GM23338 (cell line): Measurements from ENCODE around the gene CST3. TPM values are rescaled to one million over a fixed set of nuclear protein-coding genes. Genes with fewer than 3 reads are reported as not detected.

Source experiments
- ATAC-seq: fragments of 200-7000 bp; cut with Tn5 transposase; 3 replicates; pipeline ENCODE4 v1.9.1; 2020
- DNase-seq: peaks from one replicate; pipeline ENCODE4 v3.0.0-alpha.2; 2015; ENCODE audit warnings: low spot score
- H2AFZ ChIP-seq: fragments of 200-600 bp; sonication (generic); 2 replicates; pipeline ENCODE4 v1.8.0; 2016; ENCODE audit warnings: antibody characterized with exemption, mild to moderate bottlenecking, moderate library complexity
- H3F3A ChIP-seq: fragments of 200-600 bp; sonication (generic); replicated peaks from 2 replicates; pipeline ENCODE4 v1.8.0; 2017; ENCODE audit warnings: antibody characterized with exemption, mixed run types, low read depth
- H3K27ac ChIP-seq: fragments of 200-600 bp; sonication (generic); 2 replicates; pipeline ENCODE4 v1.6.1; 2016; ENCODE audit warnings: low read depth
- H3K27me3 ChIP-seq: fragments of 200-600 bp; sonication (generic); 2 replicates; pipeline ENCODE4 v1.8.0; 2016; ENCODE audit warnings: mild to moderate bottlenecking, mixed run types, moderate library complexity; ENCODE audit not compliant: insufficient read depth
- H3K36me3 ChIP-seq: fragments of 200-600 bp; sonication (generic); 2 replicates; pipeline ENCODE4 v1.8.0; 2016; ENCODE audit warnings: mild to moderate bottlenecking; ENCODE audit not compliant: insufficient read depth
- H3K4me1 ChIP-seq: fragments of 200-600 bp; sonication (generic); 2 replicates; pipeline ENCODE4 v1.8.0; 2016; ENCODE audit warnings: mild to moderate bottlenecking, moderate library complexity; ENCODE audit not compliant: insufficient read depth
- H3K4me2 ChIP-seq: fragments of 200-600 bp; sonication (generic); 2 replicates; pipeline ENCODE4 v1.7.1; 2017; ENCODE audit warnings: mixed run types
- H3K4me3 ChIP-seq: fragments of 200-600 bp; sonication (generic); 2 replicates; pipeline ENCODE4 v1.6.1; 2016; ENCODE audit warnings: mixed run types
- H3K79me2 ChIP-seq: fragments of 200-600 bp; sonication (generic); replicated peaks from 2 replicates; pipeline ENCODE4 v1.8.0; 2017; ENCODE audit warnings: mild to moderate bottlenecking; ENCODE audit not compliant: insufficient read depth
- H3K9me2 ChIP-seq: fragments of 200-600 bp; sonication (generic); 2 replicates; pipeline ENCODE4 v1.8.0; 2017; ENCODE audit not compliant: insufficient read depth
- H4K20me1 ChIP-seq: fragments of 200-600 bp; sonication (generic); replicated peaks from 2 replicates; pipeline ENCODE4 v1.8.0; 2017; ENCODE audit warnings: mild to moderate bottlenecking; ENCODE audit not compliant: insufficient read depth
- H3K27ac Mint-ChIP-seq: 2 replicates; pipeline ENCODE4 v1.8.0; 2020; ENCODE audit warnings: inconsistent platforms, mild to moderate bottlenecking, moderate library complexity, mixed read lengths
- H3K27me3 Mint-ChIP-seq: 3 replicates; pipeline ENCODE4 v1.8.0; 2022; ENCODE audit warnings: low read depth, mild to moderate bottlenecking, moderate library complexity, mixed read lengths, inconsistent platforms; ENCODE audit not compliant: insufficient read depth, poor library complexity
- H3K36me3 Mint-ChIP-seq: 3 replicates; pipeline ENCODE4 v1.8.0; 2021; ENCODE audit warnings: low read depth, mild to moderate bottlenecking, inconsistent platforms, moderate library complexity, mixed read lengths
- H3K4me1 Mint-ChIP-seq: 3 replicates; pipeline ENCODE4 v1.8.0; 2020; ENCODE audit warnings: mild to moderate bottlenecking, inconsistent platforms, mixed read lengths
- H3K4me3 Mint-ChIP-seq: 3 replicates; pipeline ENCODE4 v1.8.0; 2021; ENCODE audit warnings: moderate library complexity, mild to moderate bottlenecking, inconsistent platforms, mixed read lengths
- H3K9me3 Mint-ChIP-seq: 3 replicates; pipeline ENCODE4 v1.8.0; 2020; ENCODE audit warnings: moderate library complexity, mild to moderate bottlenecking, inconsistent platforms, mixed read lengths
- CTCF ChIP-seq, 2 experiments: fragments of 200-600 bp in 1 of 2; sonication (generic) in 1 of 2; conservative IDR thresholded peaks; 2 replicates each; pipeline versions ENCODE4 v1.5.1 to v1.6.1; 2016 to 2017; ENCODE audit warnings: antibody characterized with exemption in 2 of 2, low read depth in 2 of 2, mild to moderate bottlenecking in 2 of 2, moderate library complexity in 1 of 2
- ZNF114 ChIP-seq: fragments of 250-450 bp; sonication (Bioruptor Pico); IDR thresholded peaks from 2 replicates; pipeline ENCODE4 v1.5.0; 2020; ENCODE audit warnings: mild to moderate bottlenecking, moderate library complexity
- ZNF462 ChIP-seq: fragments of 250-450 bp; sonication (Bioruptor Pico); IDR thresholded peaks from 2 replicates; pipeline ENCODE4 v1.5.0; 2020; ENCODE audit warnings: mild to moderate bottlenecking, moderate library complexity
- polyA plus RNA-seq: library from polyadenylated mRNA; unstranded; fragments of >200 nt; fragmentation: Nextera tagmentation; extraction: Ambion mirVana; gene quantifications from 2 replicates; pipeline ENCODE4 v1.2.1, GENCODE V29; 2016
- total RNA-seq: library from RNA; depleted of rRNA; stranded (reverse); fragments of >200 nt; shearing (Covaris generic); gene quantifications from 2 replicates; pipeline ENCODE4 v1.2.3, GENCODE V29; 2014
- TF ChIP-seq, protein P1 (sequence below): IDR thresholded peaks from 2 replicates; pipeline ENCODE4 v1.6.1; 2016; ENCODE audit warnings: antibody characterized with exemption

CST3 gene
- total and polyA plus RNA-seq, 2 experiments from 2014 or later = 51.8 to 71.5 TPM

GRCh38 chr20:23639490-23639958 lies 1.8 kb upstream of the CST3 start:
- TF ChIP-seq CTCF (conservative IDR thresholded peaks at IDR 0.05; ENCODE audit: low read depth in 2 of 2) = no peak
- TF ChIP-seq ZNF114 = no peak
- TF ChIP-seq, protein P1, sequence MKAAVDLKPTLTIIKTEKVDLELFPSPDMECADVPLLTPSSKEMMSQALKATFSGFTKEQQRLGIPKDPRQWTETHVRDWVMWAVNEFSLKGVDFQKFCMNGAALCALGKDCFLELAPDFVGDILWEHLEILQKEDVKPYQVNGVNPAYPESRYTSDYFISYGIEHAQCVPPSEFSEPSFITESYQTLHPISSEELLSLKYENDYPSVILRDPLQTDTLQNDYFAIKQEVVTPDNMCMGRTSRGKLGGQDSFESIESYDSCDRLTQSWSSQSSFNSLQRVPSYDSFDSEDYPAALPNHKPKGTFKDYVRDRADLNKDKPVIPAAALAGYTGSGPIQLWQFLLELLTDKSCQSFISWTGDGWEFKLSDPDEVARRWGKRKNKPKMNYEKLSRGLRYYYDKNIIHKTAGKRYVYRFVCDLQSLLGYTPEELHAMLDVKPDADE = no peak
- no peak for TF ChIP-seq ZNF462 (CRISPR knock-in tag)
- no peak overlapping the region for H3K4me2 ChIP-seq
- ATAC-seq (no peak), DNase-seq (no peak)
- H3K4me1 Mint-ChIP-seq = peaks cover 22% of the 10 kb centered on the region
- H3F3A ChIP-seq = no peaks in the 10 kb centered on the region
- H3K27me3 Mint-ChIP-seq = peaks cover 25% of the 10 kb centered on the region
- no peaks in the 10 kb centered on the region; the same call in 2 of the 3 replicates for H3K36me3 Mint-ChIP-seq
- H3K9me2 ChIP-seq = peaks cover 3% of the 10 kb centered on the region; the same call in 1 of the 2 replicates
- H2AFZ ChIP-seq = no peak overlapping the region
- no peaks in the 10 kb centered on the region for H4K20me1 ChIP-seq
- H3K36me3 ChIP-seq = no peaks in the 10 kb centered on the region
- H3K27me3 ChIP-seq = peaks cover 12% of the 10 kb centered on the region
- no peak overlapping the region for H3K4me3 Mint-ChIP-seq
- H3K9me3 Mint-ChIP-seq = peaks cover 5% of the 10 kb centered on the region; the same call in 1 of the 3 replicates
- no peak overlapping the region for H3K27ac ChIP-seq
- H3K79me2 ChIP-seq = no peaks in the 10 kb centered on the region
- no peak overlapping the region for H3K4me3 ChIP-seq
- H3K4me1 ChIP-seq = peaks cover 6% of the 10 kb centered on the region
- no peak overlapping the region for H3K27ac Mint-ChIP-seq
